H1 (cell line): Measurements from ENCODE around the gene FGGY. TPM values are rescaled to one million over a fixed set of nuclear protein-coding genes. Genes with fewer than 3 reads are reported as not detected.

ENCODE experiments used
- CTCF ChIA-PET: fragments of 300-600 bp; sonication (Branson Sonifier 250); formaldehyde crosslinking; loops from one replicate; lab custom pipeline; 2021; ENCODE audit not compliant: partially characterized antibody; lab: Charles Lee
- POLR2A ChIA-PET: fragments of 300-600 bp; sonication (Branson Sonifier 250); formaldehyde crosslinking; loops from one replicate; lab custom pipeline; 2021; ENCODE audit warnings: inconsistent platforms; ENCODE audit not compliant: partially characterized antibody; lab: Charles Lee
- DNase-seq, 2 experiments: peaks; one replicate each; pipeline versions ENCODE4 v3.0.0 to v3.0.0-alpha.2; 2010 to 2022; ENCODE audit warnings: low spot score in 2 of 2, low read depth in 1 of 2, mixed read lengths in 1 of 2
- FAIRE-seq: peaks from 2 replicates; lab custom pipeline; 2011; peaks lifted over from hg19 to GRCh38; lab: Jason Lieb, UNC
- H2AFZ ChIP-seq: 2 replicates; pipeline ENCODE4 v1.8.1; 2012; ENCODE audit warnings: low read length, inconsistent platforms
- H2AK5ac ChIP-seq: 2 replicates; pipeline ENCODE4 v1.6.1; 2013; ENCODE audit warnings: low read depth, low read length
- H2BK120ac ChIP-seq: replicated peaks from 2 replicates; pipeline ENCODE3; 2013; ENCODE audit warnings: low read depth, low read length, inconsistent platforms
- H2BK12ac ChIP-seq: 2 replicates; pipeline ENCODE4 v1.6.1; 2013; ENCODE audit warnings: low read depth, low read length
- H2BK15ac ChIP-seq: 2 replicates; pipeline ENCODE4 v1.6.1; 2013; ENCODE audit warnings: low read length
- H2BK20ac ChIP-seq: 2 replicates; pipeline ENCODE4 v1.6.1; 2013; ENCODE audit warnings: low read length
- H2BK5ac ChIP-seq: 2 replicates; pipeline ENCODE4 v1.6.1; 2013; ENCODE audit warnings: low read depth, low read length
- H3K14ac ChIP-seq: 2 replicates; pipeline ENCODE4 v1.6.1; 2013; ENCODE audit warnings: inconsistent platforms; ENCODE audit not compliant: insufficient read length
- H3K18ac ChIP-seq: 2 replicates; pipeline ENCODE4 v1.6.1; 2013; ENCODE audit warnings: low read length; ENCODE audit errors: extremely low read depth
- H3K23ac ChIP-seq: 2 replicates; pipeline ENCODE4 v1.6.1; 2013; ENCODE audit warnings: inconsistent platforms; ENCODE audit not compliant: insufficient read length
- H3K23me2 ChIP-seq: 2 replicates; pipeline ENCODE4 v1.6.1; 2013; ENCODE audit warnings: low read depth, low read length
- H3K27ac ChIP-seq: 2 replicates; pipeline ENCODE4 v1.6.1; 2011; ENCODE audit warnings: low read depth, low read length, inconsistent platforms
- H3K27me3 ChIP-seq, 4 experiments: replicated peaks in 1 of 4; 1 replicate in 1 of 4; 2 replicates in 3 of 4; pipeline versions ENCODE4 v1.6.1 to v1.8.1; 2011 to 2013; ENCODE audit warnings: low read length in 3 of 4, mild to moderate bottlenecking in 3 of 4, inconsistent platforms in 2 of 4, mixed read lengths in 2 of 4, moderate library complexity in 1 of 4; ENCODE audit not compliant: control insufficient read depth in 3 of 4, insufficient read depth in 3 of 4; ENCODE audit errors: extremely low read depth in 1 of 4
- H3K36me3 ChIP-seq, 4 experiments: 2 replicates each; pipeline versions ENCODE4 v1.6.1 to v1.8.1; 2011 to 2013; ENCODE audit warnings: mild to moderate bottlenecking in 4 of 4, low read length in 3 of 4, moderate library complexity in 2 of 4, control low read depth in 1 of 4, inconsistent platforms in 1 of 4; ENCODE audit not compliant: insufficient read depth in 4 of 4, control insufficient read depth in 2 of 4
- H3K4ac ChIP-seq: replicated peaks from 2 replicates; pipeline ENCODE3; 2013; ENCODE audit warnings: low read length, low read depth, mixed read lengths, inconsistent platforms; ENCODE audit not compliant: insufficient read length
- H3K4me1 ChIP-seq, 4 experiments: replicated peaks in 1 of 4; 1 replicate in 1 of 4; 2 replicates in 3 of 4; pipeline versions ENCODE4 v1.6.1 to v1.8.1; 2011 to 2013; ENCODE audit warnings: low read length in 3 of 4, inconsistent platforms in 2 of 4, mixed read lengths in 1 of 4; ENCODE audit not compliant: insufficient read depth in 4 of 4, control insufficient read depth in 3 of 4
- H3K4me2 ChIP-seq, 2 experiments: 2 replicates each; pipeline versions ENCODE4 v1.6.1 to v1.8.1; 2011 to 2013; ENCODE audit warnings: low read depth in 2 of 2, low read length in 2 of 2, control low read depth in 1 of 2, inconsistent platforms in 1 of 2, mild to moderate bottlenecking in 1 of 2; ENCODE audit not compliant: insufficient read depth in 1 of 2
- H3K4me3 ChIP-seq, 4 experiments: fragments of 200-600, 300-600 bp in 1 of 4; sonication (generic), shearing (Covaris generic), sonication (Bioruptor Twin) in 1 of 4; 2 replicates each; pipeline versions ENCODE4 v1.5.1 to v1.8.1; 2011 to 2016; ENCODE audit warnings: low read length in 4 of 4, low read depth in 3 of 4, control low read depth in 2 of 4, inconsistent platforms in 2 of 4, mild to moderate bottlenecking in 2 of 4, mixed read lengths in 1 of 4, moderate library complexity in 1 of 4; ENCODE audit not compliant: insufficient read depth in 2 of 4; ENCODE audit errors: extremely low read depth in 1 of 4
- H3K56ac ChIP-seq: replicated peaks from 2 replicates; pipeline ENCODE3; 2013; ENCODE audit warnings: low read depth, mild to moderate bottlenecking, mixed read lengths, low read length, inconsistent platforms; ENCODE audit not compliant: insufficient read length
- H3K79me1 ChIP-seq: 2 replicates; pipeline ENCODE4 v1.6.1; 2013; ENCODE audit warnings: low read depth, low read length, control low read depth
- H3K79me2 ChIP-seq, 2 experiments: 2 replicates each; pipeline versions ENCODE4 v1.6.1 to v1.8.1; 2012 to 2013; ENCODE audit warnings: low read length in 2 of 2, mild to moderate bottlenecking in 2 of 2, inconsistent platforms in 1 of 2; ENCODE audit not compliant: insufficient read depth in 2 of 2, control insufficient read depth in 1 of 2
- H3K9ac ChIP-seq, 4 experiments: replicated peaks in 1 of 4; 1 replicate in 1 of 4; 2 replicates in 3 of 4; pipeline versions ENCODE4 v1.6.1 to v1.8.1; 2011 to 2013; ENCODE audit warnings: low read depth in 3 of 4, low read length in 3 of 4, control low read depth in 2 of 4, mild to moderate bottlenecking in 2 of 4, moderate library complexity in 2 of 4, inconsistent platforms in 1 of 4; ENCODE audit errors: extremely low read depth in 1 of 4
- H3K9me3 ChIP-seq, 2 experiments: 2 replicates each; pipeline versions ENCODE4 v1.6.1 to v1.8.1; 2012 to 2013; ENCODE audit warnings: mild to moderate bottlenecking in 2 of 2, moderate library complexity in 2 of 2, control low read depth in 1 of 2, inconsistent platforms in 1 of 2, low read depth in 1 of 2, low read length in 1 of 2, mixed read lengths in 1 of 2; ENCODE audit not compliant: insufficient read depth in 2 of 2
- H4K20me1 ChIP-seq, 2 experiments: replicated peaks in 1 of 2; 2 replicates each; pipeline versions ENCODE3 to v1.8.1; 2011 to 2013; ENCODE audit warnings: inconsistent platforms in 2 of 2, low read length in 2 of 2, mild to moderate bottlenecking in 1 of 2; ENCODE audit not compliant: insufficient read depth in 2 of 2, control insufficient read depth in 1 of 2
- H4K5ac ChIP-seq: 2 replicates; pipeline ENCODE4 v1.6.1; 2013; ENCODE audit warnings: low read length, low read depth, mixed read lengths, inconsistent platforms; ENCODE audit not compliant: insufficient read length
- H4K8ac ChIP-seq: 2 replicates; pipeline ENCODE4 v1.8.0; 2013; ENCODE audit warnings: mild to moderate bottlenecking, moderate library complexity, low read length, inconsistent platforms; ENCODE audit not compliant: insufficient read depth; ENCODE audit errors: extremely low read depth
- H4K91ac ChIP-seq: replicated peaks from 2 replicates; pipeline ENCODE3; 2013; ENCODE audit warnings: low read length, mixed read lengths, inconsistent platforms; ENCODE audit not compliant: insufficient read length
- KDM1A ChIP-seq: fragments of 200-600, 300-600 bp; sonication (generic); IDR thresholded peaks from 2 replicates; pipeline ENCODE4 v1.7.1; 2016; ENCODE audit warnings: mild to moderate bottlenecking, low read length, borderline replicate concordance
- SIRT6 ChIP-seq: IDR thresholded peaks from one replicate; pipeline ENCODE4 v1.7.1; 2012; ENCODE audit warnings: low read length, inconsistent platforms
- WGBS, 2 experiments: shearing (Covaris generic) in 1 of 2; methylation state at CpG; one replicate each; pipeline versions ENCODE4 v1.1.6 to v1.1.7; 2013 to 2015; ENCODE audit warnings: low lambda C conversion rate in 2 of 2, mixed read lengths in 2 of 2, inconsistent platforms in 1 of 2, low coverage in 1 of 2, missing lambda C conversion rate in 1 of 2; ENCODE audit not compliant: insufficient replicate concordance in 2 of 2, insufficient coverage in 1 of 2, insufficient read length in 1 of 2; ENCODE audit errors: extremely low coverage in 1 of 2, missing lambda C conversion rate in 1 of 2; 5-methylcytosine and 5-hydroxymethylcytosine counted together
- polyA plus RNA-seq, 7 experiments: library from polyadenylated mRNA; depleted of rRNA in 3 of 7; stranded (reverse) in 5 of 7; unstranded in 2 of 7; fragments of >200 nt in 5 of 7; fragments of 200-250 nt in 2 of 7; gene quantifications; 1 replicate in 5 of 7; 2 replicates in 1 of 7; 4 replicates in 1 of 7; pipeline versions ENCODE4 v1.2.1 to v1.2.3, GENCODE V29; 2011 to 2013; ENCODE audit warnings: missing spikeins in 2 of 7, mixed read lengths in 2 of 7
- total RNA-seq: library from RNA; stranded (reverse); fragmentation: NEBNext Ultra II Directional; extraction: Animal tissue kit (Norgen Biotek cat#: 25700); gene quantifications from 2 replicates; pipeline ENCODE4 v1.2.1, GENCODE V29; 2021

The FGGY gene
- total and polyA plus RNA-seq, 2 of the 8 experiments (the other 6 are each of a cell fraction or from before 2014, with no cell fraction given), result 10.3 to 12.5 TPM

DNA sequence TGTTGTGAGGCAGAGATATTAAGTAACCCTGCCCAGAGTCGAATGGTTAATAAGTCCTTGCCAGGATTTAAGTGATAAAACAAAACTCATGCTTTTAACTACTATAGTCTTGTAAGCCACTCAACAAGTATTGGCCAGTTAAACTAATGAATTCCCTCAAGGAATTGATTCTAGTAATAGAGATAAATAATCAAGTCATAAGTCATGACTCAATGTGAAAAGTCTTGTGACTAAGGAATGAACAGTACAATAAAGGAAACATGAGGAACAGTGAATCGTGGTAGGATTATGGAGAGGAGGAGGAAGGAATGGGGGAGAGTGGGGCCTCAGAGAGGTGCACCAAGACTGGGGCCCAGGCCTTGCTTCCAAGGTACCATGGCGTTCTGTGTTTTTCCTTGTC lies 104.7 kb downstream of the FGGY start:
- Histone ChIP-seq H3K79me1 (0 out of 2 replicates have a peak, but pooled peaks cover 2% of the 10 kb centered on the region), H3K36me3 (no peaks in the 10 kb centered on the region; a peak in 1 of 8 replicates), H3K9me3 (peaks cover 0 to 4% of the 10 kb centered on the region in 2 experiments; a peak in 1 of 4 replicates), H4K20me1 (no peaks in the 10 kb centered on the region), H2AFZ (no peak overlapping the region), H3K18ac (no peak overlapping the region), H3K9ac (no peak overlapping the region), H4K5ac (no peak overlapping the region), H2BK12ac (no peak overlapping the region), H3K23me2 (no peaks in the 10 kb centered on the region), H3K23ac (no peak overlapping the region), H4K91ac (no peak overlapping the region), H2BK120ac (no peak overlapping the region), H2BK20ac (no peak overlapping the region), H3K27ac (no peak overlapping the region), H3K27me3 (no peaks in the 10 kb centered on the region), H4K8ac (no peak overlapping the region), H3K4ac (no peak overlapping the region), H3K79me2 (no peaks in the 10 kb centered on the region), H2BK5ac (no peak overlapping the region), H3K56ac (no peak overlapping the region), H3K4me2 (no peak overlapping the region), H2BK15ac (no peak overlapping the region), H3K4me1 (peaks cover 0 to 8% (median 1%) of the 10 kb centered on the region in 4 experiments; a peak in 2 of 7 replicates), H3K4me3 (no peak overlapping the region), H3K14ac (no peak overlapping the region), H2AK5ac (no peak overlapping the region)
- POLR2A ChIA-PET, result no interaction called here
- CTCF ChIA-PET, result no interaction called here
- FAIRE-seq (no peak), DNase-seq (no peak)
- no peak for TF ChIP-seq KDM1A
- no peak for TF ChIP-seq SIRT6
- WGBS, 2 experiments, result 90 to 100% methylated on average over 1 to 3 of the region's 3 CpGs
